ENCODE measurements around the gene TRNT1.

Gene TRNT1

DNA sequence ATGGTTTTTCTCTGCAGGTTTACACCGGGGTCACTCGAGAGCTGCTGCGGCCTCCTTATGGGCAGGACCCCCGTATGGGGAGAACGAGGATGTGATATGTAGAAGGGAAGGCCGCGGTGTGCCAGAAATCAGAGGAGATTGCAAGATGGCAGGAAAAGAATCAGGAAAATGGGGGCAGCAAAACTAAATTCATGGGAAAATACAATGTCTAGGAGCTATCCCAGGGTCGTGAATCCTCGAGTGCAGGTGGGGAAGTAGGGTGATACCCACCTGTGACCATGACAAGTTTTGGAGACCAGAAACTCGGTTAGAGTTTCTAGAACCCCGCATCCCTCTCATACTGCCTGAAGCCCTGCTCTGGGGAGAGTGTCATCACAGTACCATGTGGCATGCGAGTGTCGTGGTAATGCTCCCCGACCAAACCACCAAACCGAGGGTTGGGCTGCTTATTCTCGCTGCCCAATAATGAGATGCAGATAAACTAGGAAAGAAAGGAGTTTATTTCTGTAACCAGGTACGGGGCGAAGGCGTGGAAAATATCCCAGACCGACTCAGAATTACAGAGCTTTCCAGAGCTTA, 781 bp downstream of the TRNT1 start:
- TF ChIP-seq TAF1 (IDR thresholded peaks at IDR 0.05; ENCODE audit: borderline replicate concordance, insufficient read depth, low read length) (no peak), FOXP2 (optimal IDR thresholded peaks at IDR 0.05; ENCODE audit: borderline replicate concordance, extremely low read depth, extremely low read length, insufficient read depth) (no peak), POLR2AphosphoS5 (IDR thresholded peaks at IDR 0.05; ENCODE audit: low read depth, low read length) (no peak), SIN3A (IDR thresholded peaks at IDR 0.05; ENCODE audit: borderline replicate concordance, insufficient read depth, low read length) (no peak), REST (IDR thresholded peaks at IDR 0.05; ENCODE audit: insufficient read depth in 1 of 2, low read depth in 2 of 2, low read length in 2 of 2) (no peak)

DNA sequence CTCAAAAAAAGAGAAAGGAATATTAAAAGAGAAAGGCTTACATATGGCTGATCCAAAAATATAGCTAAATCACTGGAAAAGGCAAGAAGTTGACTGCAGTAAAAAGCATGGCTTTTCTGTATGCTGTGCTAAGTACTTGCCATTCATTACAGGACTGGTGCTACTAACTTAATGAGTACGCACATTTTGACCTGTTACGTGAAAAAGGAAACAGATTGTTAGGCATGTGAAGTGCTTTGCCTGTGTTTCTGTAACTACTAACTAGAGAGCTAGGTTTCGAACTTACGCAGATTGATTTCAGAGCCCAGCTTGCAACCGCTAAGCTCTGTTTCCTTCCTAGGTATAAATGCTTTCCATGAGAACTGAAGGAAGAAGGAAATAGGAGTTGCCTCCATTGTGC, 2.8 kb downstream of the TRNT1 start:
- TF ChIP-seq REST (IDR thresholded peaks at IDR 0.05; ENCODE audit: insufficient read depth in 1 of 2, low read depth in 2 of 2, low read length in 2 of 2) (no peak), POLR2AphosphoS5 (IDR thresholded peaks at IDR 0.05; ENCODE audit: low read depth, low read length) (no peak), TAF1 (IDR thresholded peaks at IDR 0.05; ENCODE audit: borderline replicate concordance, insufficient read depth, low read length) (no peak), FOXP2 (optimal IDR thresholded peaks at IDR 0.05; ENCODE audit: borderline replicate concordance, extremely low read depth, extremely low read length, insufficient read depth) (no peak), SIN3A (IDR thresholded peaks at IDR 0.05; ENCODE audit: borderline replicate concordance, insufficient read depth, low read length) (no peak)

GRCh38 chr3:3133500-3133899, 6.8 kb downstream of the TRNT1 start:
- no peak for TF ChIP-seq REST (IDR thresholded peaks at IDR 0.05; ENCODE audit: insufficient read depth in 1 of 2, low read depth in 2 of 2, low read length in 2 of 2)
- no peak for TF ChIP-seq FOXP2 (optimal IDR thresholded peaks at IDR 0.05; ENCODE audit: borderline replicate concordance, extremely low read depth, extremely low read length, insufficient read depth)
- no peak for TF ChIP-seq SIN3A (IDR thresholded peaks at IDR 0.05; ENCODE audit: borderline replicate concordance, insufficient read depth, low read length)
- no peak for TF ChIP-seq TAF1 (IDR thresholded peaks at IDR 0.05; ENCODE audit: borderline replicate concordance, insufficient read depth, low read length)
- no peak for TF ChIP-seq POLR2AphosphoS5 (IDR thresholded peaks at IDR 0.05; ENCODE audit: low read depth, low read length)

DNA sequence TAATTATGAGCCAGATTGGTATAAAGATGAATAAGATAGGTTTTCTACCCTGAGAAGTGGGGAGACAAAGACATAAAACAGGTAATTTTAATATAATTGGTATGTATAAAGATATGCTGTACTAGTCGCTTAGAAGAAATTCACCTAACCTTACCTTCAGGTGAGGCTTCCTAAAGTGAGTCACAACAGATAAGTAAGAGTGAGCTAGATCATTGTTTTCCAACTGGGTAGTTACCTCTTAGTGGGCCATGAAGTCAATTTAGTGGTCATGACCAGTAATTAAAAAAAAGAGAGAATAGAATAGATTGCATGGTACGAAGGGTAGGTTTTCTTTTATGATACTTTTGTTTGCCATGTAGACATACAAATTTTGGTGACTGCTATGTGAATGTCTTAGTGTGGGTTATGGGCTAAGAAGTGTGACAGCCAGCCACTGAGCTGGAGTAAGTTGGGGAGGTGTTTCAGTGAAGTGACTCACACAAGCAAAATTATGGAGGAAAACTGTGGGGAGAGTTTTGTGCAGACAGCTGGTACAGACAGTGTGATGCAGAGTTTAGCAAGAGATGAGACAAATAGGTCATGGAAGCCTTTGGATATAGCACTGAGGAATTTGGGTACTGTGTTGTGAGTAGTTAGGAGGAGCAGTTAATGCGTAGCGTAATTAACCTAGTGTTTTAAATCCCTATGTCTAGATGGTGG, 8.2 kb downstream of the TRNT1 start:
- TF ChIP-seq REST (IDR thresholded peaks at IDR 0.05; ENCODE audit: insufficient read depth in 1 of 2, low read depth in 2 of 2, low read length in 2 of 2) (no peak), FOXP2 (optimal IDR thresholded peaks at IDR 0.05; ENCODE audit: borderline replicate concordance, extremely low read depth, extremely low read length, insufficient read depth) (no peak), SIN3A (IDR thresholded peaks at IDR 0.05; ENCODE audit: borderline replicate concordance, insufficient read depth, low read length) (no peak), POLR2AphosphoS5 (IDR thresholded peaks at IDR 0.05; ENCODE audit: low read depth, low read length) (no peak), TAF1 (IDR thresholded peaks at IDR 0.05; ENCODE audit: borderline replicate concordance, insufficient read depth, low read length) (no peak)
